GM19351 (cell line): ENCODE measurements around the gene NTN5.
"Not testable (repeated sequence)": the region's sequence is repeated elsewhere in the genome, so short reads cannot be mapped to it uniquely, and the experiment has no call there.

Experiments used
- ATAC-seq: cut with Tn5 transposase; IDR thresholded peaks from one replicate; pipeline ENCODE4 v1.9.1; 2021; ENCODE audit warnings: mild to moderate bottlenecking, moderate library complexity; ENCODE audit not compliant: unreplicated experiment

NTN5 gene

DNA sequence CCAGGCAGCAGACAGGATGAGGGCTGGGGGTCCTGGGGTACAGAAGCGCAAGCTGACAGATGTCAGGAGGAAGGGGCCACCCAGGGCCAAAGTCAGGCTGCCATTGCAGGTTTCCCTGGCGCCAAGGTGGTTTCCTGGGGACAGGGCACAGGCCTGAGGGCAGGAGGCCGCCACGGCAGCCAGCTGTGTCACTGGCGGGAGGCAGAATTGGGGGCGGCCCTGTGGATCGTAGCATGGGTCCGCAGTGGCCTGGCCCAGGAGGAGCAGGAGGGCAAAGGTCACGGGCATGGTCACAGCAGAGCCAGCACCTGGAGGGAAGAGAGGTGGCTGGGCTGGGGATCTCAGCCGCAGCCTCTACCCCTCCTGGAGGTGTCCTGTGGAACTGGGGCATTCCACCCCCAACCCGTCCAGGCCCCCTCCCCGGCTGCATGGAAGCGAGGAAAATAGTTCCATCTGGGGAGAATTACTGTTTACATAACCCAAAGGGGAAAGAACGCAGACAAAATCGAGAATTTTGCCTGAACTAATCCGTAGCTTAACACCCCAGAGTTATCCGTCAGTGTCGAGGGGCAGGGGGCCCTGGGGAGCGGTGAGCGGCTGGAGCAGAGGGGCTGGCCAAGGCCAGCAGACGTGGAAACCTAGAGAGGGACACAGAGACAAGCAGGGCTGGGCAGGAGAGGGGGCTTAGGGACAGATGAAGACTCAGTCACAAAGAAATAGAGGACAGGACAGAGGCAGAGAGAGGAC, 1.9 kb downstream of the NTN5 start:
- ATAC-seq: no peak

DNA sequence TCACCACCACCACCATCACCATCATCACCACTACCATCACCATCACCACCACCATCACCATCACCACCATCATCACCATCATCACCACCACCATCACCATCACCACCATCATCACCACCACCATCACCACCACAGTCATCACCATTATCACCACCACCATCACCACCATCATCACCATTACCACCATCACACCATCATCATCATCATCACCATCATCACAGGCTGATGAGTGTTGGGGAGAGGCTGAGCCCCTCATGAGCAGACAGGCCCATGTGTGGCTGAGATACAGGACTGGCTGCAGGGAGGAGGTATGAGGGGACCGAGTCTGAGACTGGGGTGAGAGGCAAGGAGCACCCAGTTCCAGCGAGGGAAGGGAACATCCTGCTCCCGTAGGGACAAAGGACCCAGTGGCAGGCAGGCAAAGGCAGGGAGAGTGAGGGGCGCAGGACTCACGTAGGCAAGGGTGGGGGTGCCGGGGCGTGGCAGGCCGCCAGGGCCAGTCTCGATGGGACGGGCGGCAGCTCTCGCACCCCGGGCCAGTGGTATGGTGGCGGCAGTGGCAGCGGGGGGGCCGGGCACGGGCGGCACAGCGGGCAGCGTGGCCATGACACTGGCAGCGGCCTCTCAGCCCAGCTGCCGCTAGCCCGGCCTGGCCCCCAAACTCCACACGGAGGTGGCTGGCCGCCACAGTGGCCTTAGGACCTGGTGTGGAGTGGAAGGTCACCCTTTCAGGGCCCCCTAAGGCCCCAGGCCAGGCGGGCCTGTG, 2.7 kb downstream of the NTN5 start:
- no peak for ATAC-seq

DNA sequence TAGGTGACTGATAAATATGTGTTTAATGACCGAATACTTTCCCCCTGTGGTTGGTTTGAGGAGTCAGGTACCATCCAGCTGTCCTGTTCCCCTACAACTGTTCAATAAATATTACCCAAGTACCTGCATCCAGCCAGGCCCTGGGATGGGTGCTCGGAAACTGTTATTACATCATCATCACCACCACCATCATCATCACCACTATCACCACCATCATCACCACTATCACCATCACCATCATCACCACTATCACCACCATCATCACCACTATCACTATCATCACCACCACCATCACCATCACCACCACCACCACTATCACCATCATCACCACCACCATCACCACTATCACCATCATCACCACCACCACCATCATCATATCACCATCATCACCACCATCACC, 4.1 kb downstream of the NTN5 start:
- no peak for ATAC-seq

DNA sequence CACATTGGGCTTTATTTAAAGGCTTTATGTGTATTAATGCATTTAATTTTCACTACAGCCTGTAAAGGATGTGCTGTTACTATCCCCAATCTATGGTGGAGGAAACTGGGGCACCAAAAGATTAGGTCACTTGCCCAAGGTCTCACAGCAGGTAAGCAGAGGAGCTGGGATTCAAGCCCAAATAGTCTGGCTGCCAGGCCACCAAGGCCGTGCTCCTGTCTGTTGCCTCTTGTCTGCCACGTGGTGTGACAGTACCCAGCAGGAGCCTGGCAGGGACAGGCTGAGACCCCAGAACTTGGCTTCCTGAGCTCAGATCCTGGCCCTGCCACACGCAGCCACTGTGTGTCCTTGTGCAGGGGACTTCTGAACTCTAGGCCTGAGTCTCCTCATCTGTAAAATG, 4.5 kb downstream of the NTN5 start:
- no peak for ATAC-seq

DNA sequence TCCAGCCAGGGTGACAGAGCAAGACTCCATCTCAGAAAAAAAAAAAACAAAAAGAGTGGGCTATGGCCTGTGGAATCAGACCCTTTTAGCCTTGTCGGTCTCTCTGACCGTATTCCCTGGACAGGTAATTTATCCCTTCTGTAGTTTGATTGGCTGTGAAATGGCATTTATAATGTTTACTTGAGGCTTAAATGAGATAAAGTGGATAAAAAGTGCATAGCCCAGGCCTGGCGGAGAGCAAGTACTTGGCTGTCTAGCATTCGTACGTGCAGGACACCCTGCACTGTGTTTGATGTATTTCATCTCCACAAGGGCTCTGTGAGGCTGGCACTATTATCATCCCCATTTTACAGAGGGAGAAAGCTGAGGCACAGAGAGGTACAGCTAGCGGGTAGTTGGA, 7.0 kb downstream of the NTN5 start:
- no peak for ATAC-seq

DNA sequence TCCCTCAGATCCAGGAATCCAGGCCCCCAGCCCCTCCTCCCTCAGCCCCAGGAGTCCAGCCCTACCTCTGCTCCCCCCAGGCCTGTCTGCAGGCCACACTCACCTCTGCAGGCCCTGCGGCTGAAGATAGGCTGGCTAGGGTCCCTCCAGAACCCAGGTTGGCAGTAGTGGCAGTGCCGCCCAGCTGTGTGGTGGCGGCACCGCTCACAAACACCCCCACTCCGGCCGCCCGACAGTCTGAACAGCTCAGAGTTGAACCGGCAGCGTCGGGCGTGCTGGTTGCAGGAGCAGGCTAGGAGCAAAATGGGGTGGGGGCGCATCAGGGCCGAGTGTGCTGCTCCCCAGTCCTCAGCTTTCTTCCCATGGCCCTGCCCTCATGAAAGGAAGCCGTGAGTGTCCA, 8.3 kb downstream of the NTN5 start:
- ATAC-seq: no peak

DNA sequence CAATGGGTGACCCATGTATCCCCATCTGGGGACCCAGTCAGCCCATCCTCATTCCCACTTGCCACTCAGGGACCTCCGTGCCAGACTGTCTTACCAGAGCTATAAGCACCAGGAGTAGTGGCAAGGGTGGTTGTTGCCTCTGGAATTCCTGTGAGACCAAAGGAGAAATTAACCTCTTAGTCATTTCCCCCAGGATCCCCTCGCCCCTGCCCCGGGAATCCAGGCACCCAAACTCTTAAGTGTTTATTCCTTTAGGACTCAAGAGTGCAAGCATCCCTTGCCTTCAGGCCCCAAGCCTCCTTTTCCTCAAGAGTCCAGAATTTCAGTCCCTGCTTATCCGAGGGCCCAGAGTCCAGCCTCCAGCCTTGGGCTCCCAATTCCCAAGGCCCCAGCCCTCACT, 9.2 kb downstream of the NTN5 start:
- ATAC-seq: no peak

DNA sequence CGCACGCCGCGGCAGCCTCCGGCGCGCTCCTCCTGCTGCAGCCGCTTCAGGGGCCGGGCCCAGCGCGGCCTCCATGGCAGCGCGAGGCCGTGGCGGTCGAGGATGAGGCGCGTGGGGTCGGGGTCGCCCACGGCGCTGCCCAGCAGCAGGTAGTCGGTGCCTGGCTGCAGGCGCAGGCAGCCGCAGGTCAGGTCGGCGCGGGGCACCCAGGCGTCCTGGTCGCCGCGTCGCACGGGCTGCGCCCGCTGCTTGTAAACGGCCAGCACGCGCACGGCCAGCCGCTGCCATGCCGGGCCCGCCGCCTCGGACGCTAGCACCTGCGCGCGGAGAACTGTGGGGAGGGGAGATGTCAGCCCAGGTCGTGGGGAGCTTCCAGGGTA, 11.1 kb downstream of the NTN5 start:
- ATAC-seq: no peak

DNA sequence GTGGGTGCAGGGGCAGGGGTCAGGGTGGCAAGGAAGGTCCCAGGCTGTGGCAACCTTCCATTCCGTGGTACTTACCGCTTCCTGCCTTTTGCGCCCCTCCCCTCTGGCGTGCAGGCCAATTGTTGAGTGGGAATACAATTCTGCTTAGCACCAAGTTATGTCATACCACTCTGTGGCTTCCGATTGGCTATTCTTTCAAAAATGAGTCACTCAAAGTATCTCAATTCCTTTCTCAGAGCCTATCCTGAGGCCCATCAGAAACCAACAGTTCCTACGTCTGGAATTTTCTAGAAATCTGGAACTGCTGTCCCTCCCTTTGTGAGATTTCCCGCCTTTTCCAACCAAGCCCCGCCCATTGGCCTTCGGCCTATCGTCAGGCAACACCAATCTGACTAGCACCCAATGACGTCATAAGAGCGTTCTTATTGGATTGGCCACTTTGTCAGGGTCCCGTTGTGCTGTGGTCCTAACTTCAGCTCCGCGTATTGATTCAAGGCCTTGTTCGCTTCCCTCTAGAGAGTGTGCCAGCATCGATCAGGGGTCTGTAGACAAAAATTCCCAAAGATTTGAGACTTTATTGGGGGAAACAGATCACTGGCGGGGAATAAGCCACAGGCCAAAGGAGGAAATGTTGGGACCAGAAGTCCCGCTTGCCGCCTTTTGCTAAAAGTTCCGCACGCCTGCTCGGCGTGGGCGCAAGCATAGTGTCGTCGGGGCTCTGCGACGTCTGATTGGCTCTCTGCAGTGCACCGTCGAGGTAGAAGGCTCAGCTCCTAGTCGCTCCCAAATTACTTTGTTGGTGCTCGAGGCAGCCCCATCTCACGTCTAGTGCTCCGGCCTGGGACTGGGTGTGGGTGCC, 11.7 kb downstream of the NTN5 start:
- ATAC-seq: peak; percentile 77

DNA sequence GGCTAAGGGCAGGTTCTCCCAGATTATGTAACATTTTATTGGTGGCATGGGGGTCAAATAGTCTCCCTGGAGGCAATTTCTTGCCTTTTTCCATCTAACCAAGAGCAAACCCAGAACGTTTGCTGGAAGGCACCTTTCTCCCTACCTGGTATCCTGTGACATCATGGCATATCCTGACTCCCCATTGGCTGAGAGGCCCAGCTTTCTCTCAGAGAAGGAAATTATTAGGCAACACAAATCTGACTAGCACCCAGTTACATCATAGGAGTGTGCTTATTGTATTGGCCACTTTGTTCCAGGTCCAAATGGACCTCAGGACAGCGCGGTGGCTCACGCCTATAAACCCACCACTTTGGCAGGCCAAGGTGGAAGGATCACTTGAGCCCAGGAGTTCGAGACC, 13.0 kb downstream of the NTN5 start:
- no peak for ATAC-seq

DNA sequence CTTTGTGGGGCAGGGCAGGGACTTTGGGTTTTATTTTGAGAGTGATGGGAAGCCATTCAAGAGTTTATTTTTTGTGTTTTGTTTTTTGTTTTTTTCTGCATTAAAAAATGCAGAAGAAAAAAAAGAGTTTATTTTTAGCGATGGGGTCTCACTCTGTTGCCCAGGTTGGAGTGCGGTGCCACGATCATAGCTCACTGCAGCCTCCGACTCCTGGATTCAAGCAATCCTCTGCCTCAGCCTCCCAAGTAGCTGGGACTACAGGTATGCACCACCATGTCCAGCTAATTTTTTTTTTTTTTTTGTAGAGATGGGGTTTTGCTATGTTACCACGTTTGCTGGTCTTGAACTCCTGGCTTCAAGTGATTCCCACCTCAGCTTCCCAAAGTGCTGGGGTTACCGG, 14.3 kb downstream of the NTN5 start:
- ATAC-seq: no peak

DNA sequence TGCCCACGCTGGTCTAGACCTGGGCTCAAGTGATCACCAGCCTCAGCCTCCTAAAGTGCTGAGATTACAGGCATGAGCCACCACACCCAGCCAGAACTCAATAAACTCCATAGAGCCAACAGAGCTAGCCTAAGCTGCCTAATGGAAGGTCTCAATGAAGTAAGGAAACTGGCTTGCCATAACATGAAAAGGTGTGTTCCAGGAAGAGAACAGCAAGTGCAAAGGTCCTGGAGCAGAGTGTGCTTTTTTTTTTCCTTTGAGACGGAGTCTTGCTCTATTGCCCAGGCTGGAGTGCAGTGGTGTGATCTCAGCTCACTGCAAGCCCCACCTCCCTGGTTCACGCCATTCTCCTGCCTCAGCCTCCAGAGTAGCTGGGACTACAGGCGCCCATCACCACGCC, 15.0 kb downstream of the NTN5 start:
- not testable (repeated sequence) for ATAC-seq

DNA sequence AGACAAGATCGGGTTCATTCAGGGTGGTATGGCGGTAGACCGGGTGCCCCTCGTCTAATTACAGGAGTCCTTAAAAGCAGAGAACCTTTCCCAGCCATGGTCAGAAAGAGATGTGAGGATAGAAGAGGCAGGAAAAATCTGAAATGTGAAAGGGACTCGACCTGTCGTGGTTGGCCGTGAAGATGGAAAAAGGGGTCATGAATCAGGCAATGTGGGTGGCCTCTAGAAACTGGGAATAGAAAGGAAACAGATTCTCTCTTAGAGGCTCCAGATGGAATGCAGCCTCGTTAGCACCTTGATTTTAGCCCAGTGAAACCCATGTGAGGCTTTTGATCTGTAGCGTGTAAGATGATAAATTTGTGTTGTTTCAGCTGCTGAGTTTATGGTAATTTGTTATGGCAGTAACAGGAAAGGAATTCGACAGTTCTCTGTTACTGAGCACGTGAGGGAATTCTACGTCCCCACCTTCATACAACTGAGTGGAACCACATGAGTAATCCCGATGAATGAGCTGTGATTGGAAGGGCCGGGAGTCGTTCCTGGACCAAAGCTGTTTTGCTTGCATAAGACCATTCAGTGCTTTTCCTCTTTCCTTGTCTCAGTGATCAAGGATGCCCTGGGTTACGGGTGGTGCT, 15.9 kb downstream of the NTN5 start:
- ATAC-seq: no peak

DNA sequence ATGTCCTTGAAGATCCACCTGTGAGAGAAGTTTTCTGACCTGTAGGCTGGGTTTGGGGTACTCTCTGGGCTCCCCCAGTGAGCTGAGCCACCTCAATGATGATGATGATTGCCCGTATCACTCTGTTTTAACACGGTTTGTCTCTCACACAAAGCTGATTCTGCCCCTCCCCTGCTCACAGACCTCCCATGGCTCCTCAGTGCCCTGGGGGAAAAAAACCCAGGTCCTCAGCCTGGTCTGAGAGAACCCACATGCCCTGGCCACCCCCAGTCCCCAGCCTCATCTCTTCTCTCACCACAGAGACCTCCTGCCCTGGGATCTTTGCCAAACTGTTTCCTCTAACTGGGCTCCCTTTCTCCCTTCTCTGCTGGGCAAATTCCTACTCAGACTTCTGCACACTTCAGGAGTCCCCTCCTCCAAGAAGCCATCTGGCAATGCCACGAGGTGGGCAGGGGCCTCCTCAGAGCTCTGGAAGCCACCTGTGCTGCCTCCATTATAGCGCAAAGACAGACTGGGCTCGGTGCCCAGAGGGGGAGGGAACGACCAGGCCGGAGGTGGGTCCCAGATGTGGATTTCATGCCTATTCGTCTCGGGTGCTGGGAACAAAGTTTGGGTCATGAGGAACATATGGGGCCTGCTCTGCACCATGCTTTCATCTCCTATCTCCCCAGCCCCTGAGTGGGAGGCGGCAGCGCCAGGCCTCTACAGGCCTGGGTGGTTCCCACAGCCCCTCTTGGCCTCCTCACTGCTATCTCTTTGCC, 18.3 kb downstream of the NTN5 start:
- ATAC-seq: no peak

DNA sequence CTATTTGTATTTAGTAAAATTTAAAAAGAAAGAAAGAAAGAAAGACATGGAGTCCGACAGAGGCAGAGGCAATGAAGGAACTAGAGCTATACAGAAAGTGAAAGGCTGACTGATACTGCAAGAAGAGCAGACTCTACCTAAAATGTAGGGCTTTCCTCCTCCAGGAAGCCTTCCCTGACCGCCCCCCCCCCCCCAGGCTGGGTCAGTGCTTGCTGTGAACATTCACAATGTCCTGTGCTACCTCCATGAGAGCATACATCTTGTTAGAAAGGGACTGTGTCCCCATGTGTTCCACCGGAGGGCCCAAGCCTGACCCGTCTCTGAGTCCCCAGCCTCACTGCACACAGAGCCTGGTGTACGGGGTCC, 21.2 kb downstream of the NTN5 start:
- no peak for ATAC-seq

DNA sequence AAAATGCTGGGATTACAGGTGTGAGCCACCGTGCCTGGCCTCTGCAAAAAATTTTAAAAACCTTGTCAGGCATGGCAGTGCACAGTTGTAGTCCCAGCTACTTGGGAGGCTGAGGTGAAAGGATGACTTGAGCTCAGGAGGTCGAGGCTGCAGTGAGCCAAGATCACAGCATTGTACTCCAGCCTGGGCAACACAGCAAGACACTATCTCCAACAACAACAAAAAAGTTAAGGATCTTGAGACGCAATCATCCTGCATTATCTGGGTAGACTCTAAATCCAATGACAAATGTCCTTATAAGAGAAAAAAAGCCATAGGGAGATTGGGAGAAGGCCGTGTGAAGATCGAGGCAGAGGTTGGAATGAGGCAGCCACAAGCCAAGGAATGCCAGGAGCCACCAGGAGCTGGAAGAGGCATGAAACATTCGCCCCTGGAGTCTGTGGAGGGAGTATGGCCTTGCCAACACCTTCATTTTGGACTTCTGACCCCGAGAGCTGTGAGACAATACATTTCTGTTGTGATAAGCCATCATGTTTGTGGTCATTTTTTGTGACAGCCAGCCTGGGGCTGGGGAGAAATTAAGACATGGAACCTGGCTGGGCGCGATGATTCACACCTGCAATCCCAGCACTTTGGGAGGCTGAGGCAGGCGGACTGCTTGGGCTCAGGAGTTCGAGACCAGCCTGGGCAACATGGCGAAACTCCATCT, 21.7 kb downstream of the NTN5 start:
- no peak for ATAC-seq

DNA sequence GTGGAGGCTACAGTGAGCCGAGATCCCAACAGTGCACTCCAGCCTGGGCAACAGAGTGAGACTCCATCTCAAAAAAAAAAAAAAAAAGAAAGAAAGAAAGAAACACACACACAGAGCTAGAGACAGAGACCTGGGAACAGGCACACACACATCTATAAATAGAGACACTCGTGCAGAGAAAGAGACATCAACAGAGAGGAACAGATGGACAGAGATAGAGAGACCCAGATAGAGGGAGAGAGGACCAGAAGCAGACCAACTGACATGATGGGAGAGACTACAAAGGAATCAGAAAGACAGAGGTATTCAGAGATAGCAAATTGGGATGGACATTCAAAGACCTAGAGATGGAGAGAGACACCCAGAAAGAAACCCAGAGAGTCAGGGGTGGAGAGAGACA, 24.7 kb downstream of the NTN5 start:
- ATAC-seq: no peak

DNA sequence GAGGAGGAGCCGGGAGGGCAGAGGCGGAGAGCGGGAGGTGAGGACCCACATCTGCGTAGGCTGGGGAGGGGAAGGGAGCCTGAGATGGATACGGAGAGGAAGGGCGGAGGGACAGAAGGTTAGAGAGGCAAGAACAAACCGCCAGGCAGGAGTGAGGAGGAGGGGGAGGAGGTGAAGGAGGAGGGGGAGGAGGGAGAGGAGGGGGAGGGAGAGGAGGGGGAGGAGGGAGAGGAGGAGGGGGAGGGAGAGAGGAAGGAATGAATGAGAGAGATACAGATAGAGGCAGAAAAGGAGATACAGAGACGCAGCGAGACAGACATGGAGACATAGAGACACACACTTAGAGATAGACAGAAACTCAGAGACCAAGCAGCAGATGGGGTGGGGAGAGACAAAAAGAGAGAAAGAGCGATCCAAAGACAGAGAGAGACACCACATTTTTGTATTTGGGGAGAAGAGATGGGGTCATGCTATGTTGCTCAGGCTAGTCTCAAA, 26.0 kb downstream of the NTN5 start:
- ATAC-seq: no peak

DNA sequence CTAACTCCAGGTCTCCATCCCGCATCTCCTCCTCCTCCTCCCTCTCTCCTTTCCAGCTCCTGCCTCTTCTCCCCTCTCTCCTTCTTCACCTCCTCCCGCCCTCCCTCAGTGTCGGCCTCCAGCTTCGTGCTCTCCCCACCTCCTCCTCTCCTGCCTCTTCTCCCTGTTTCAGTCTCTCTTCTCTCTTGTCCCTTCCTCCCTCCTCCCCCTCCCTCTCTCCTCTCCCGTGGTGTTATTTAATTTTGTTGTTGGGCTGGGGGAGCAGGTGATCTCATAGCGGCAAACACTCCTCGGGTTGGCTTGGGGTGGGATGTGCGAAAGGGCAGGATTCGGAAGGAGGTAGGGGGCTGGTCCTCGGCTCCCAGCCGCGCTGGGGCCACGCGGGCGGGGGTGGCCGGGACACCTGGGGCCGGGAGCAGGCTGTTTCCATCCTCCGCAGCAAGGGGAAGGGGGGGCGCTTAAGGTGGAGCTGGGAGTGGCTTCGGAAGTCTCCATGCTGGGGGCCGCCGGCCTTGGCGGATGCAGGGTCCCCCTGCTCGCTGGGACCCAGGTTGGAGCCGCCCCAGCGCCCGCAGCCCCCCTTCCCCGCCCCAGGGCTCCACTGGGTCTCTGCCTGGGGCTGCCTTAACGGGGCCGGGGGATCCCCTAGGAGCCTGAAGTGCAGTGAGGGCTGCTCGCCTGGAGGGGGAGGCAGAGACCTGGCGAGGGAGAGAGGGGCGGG, 26.7 kb downstream of the NTN5 start, which contains the start of gene CA11:
Gene CA11, minus strand, starts transcription at position 187 of the 721 bp plus-strand sequence. CDS start 555 bp downstream, outside the sequence.
- ATAC-seq: peak; percentile 59
